ENCODE measurements around the gene CHST7.

Gene CHST7

GRCh38 chrX:46610070-46610658, 36.6 kb downstream of the CHST7 start:
- DNase-seq = no peak

- no peak for DNase-seq
Observed at GRCh38 chrX:46611658-46612362, 38.2 kb downstream of the CHST7 start.

- no peak for DNase-seq
Observed at GRCh38 chrX:46617906-46618305, 44.3 kb downstream of the CHST7 start.

- DNase-seq = no peak
Observed at GRCh38 chrX:46618947-46619346, 45.4 kb downstream of the CHST7 start.

- DNase-seq = no peak
Observed at GRCh38 chrX:46620505-46620904, 46.9 kb downstream of the CHST7 start.

- no peak for DNase-seq
Observed at GRCh38 chrX:46621572-46621971, 48.0 kb downstream of the CHST7 start.

- DNase-seq = no peak
Observed at GRCh38 chrX:46624090-46624786, 50.7 kb downstream of the CHST7 start.

- no peak for DNase-seq
Observed at GRCh38 chrX:46626566-46626965, 53.0 kb downstream of the CHST7 start.

GRCh38 chrX:46627062-46627461, 53.5 kb downstream of the CHST7 start:
- DNase-seq = no peak

- DNase-seq = no peak
Observed at GRCh38 chrX:46627711-46628419, 54.3 kb downstream of the CHST7 start.

- DNase-seq = no peak
Observed at GRCh38 chrX:46628460-46629371, 55.2 kb downstream of the CHST7 start.

- no peak for DNase-seq
Observed at GRCh38 chrX:46630141-46630540, 56.6 kb downstream of the CHST7 start.

GRCh38 chrX:46634577-46634976, 61.0 kb downstream of the CHST7 start:
- no peak for DNase-seq

- no peak for DNase-seq
Observed at GRCh38 chrX:46635186-46635585, 61.6 kb downstream of the CHST7 start.

GRCh38 chrX:46636223-46636622, 62.7 kb downstream of the CHST7 start:
- DNase-seq = no peak

- DNase-seq = no peak
Observed at GRCh38 chrX:46637938-46638337, 64.4 kb downstream of the CHST7 start.

GRCh38 chrX:46642145-46642544, 68.6 kb downstream of the CHST7 start:
- no peak for DNase-seq

GRCh38 chrX:46643636-46644035, 70.1 kb downstream of the CHST7 start:
- no peak for DNase-seq

- DNase-seq = no peak
Observed at GRCh38 chrX:46645614-46646013, 72.0 kb downstream of the CHST7 start.

- DNase-seq = no peak
Observed at GRCh38 chrX:46647251-46647650, 73.7 kb downstream of the CHST7 start.
